Adrenal gland (tissue), 12 donors: Measurements from ENCODE around the gene EBNA1BP2. TPM values are rescaled to one million over a fixed set of nuclear protein-coding genes. Genes with fewer than 3 reads are reported as not detected.

Source experiments
- microRNA-seq, 3 donors: library from miRNA; unstranded; fragments of <30 nt; microRNA quantifications; one replicate each; pipeline ENCODE4, GENCODE V29; 2017 to 2020
- polyA plus RNA-seq, 3 donors: library from polyadenylated mRNA; stranded (reverse); fragments of 200-250 nt in 2 of 3; fragments of 350-450 nt in 1 of 3; fragmentation: Illumina TruSeq in 1 of 3; extraction: RNeasy Lipid Tissue Mini Kit (QIAGEN cat#74804) in 1 of 3; gene quantifications; one replicate each; pipeline ENCODE4 v1.2.3, GENCODE V29; 2013 to 2014
- small RNA-seq, 2 donors: library from RNA; depleted of rRNA; stranded (forward); fragments of <200 nt; gene quantifications; one replicate each; pipeline ENCODE3, GENCODE V24; 2016
- total RNA-seq, 9 donors: library from RNA; depleted of rRNA in 4 of 9; stranded (reverse); fragments of >200 nt in 4 of 9; fragments of 120-200 nt in 1 of 9; fragmentation: NEBNext Ultra II Directional in 1 of 9; extraction: Animal tissue kit (Norgen Biotek cat#: 25700) in 1 of 9; gene quantifications; one replicate each; pipeline versions ENCODE4 v1.1.0 to v1.2.4, GENCODE V29; 2013 to 2023
- donor health status: healthy with polysubstance abuse.
- donor health status: Bipolar disorder and iron deficiency.
- donor health status: DM: yes; HTN: yes; CAD: no.
- donor health status: DM: no; HTN: no; CAD: no.
- donor health status: DM: no; HTN: no; CAD: no.
- donor health status: DM: yes; HTN: yes; CAD: no.

The EBNA1BP2 gene
- total and polyA plus RNA-seq, 12 donors = 32.6 to 189 (median 48.2) TPM

Small RNA genes lying within 50 kb of the gene (microRNA-seq; reads per million reads assigned to microRNA genes)
- 0.38 to 0.57 (median 0.45) reads per million in 3 donors for gene MIR6733

Small RNA genes lying within 50 kb of the gene (small RNA-seq; reads per million reads assigned to genes)
- 0 reads per million in 2 donors for gene RNA5SP46

Other genes starting within 250 kb of the EBNA1BP2 start
- gene SLC2A1, start 213.4 kb downstream of the EBNA1BP2 start, total RNA-seq = 100 to 1,000 TPM in 1 of 9 donors, 10 to 100 TPM in 8; 15.4 to 123 (median 27.6) TPM
- gene SLC2A1, start 213.4 kb downstream of the EBNA1BP2 start, polyA plus RNA-seq = 10 to 100 TPM in 1 of 3 donors, 1 to 10 TPM in 2; 4.6 to 12.3 (median 9.3) TPM
- 1 to 10 TPM in 1 of 9 donors, under 1 TPM in 5, not detected in 3; 0.06 to 2.1 (median 0.20) TPM for gene CFAP57, start within 50 bp of the EBNA1BP2 start, total RNA-seq
- 1 to 10 TPM in 1 of 3 donors, under 1 TPM in 2; 0.33 to 1.3 (median 0.37) TPM for gene CFAP57, start within 50 bp of the EBNA1BP2 start, polyA plus RNA-seq
- 1 to 10 TPM in 3 of 9 donors, under 1 TPM in 4, not detected in 2; 0.14 to 2.1 (median 0.89) TPM for gene TMEM125, start 97.7 kb upstream of the EBNA1BP2 start, total RNA-seq
- 1 to 10 TPM in 2 of 3 donors, under 1 TPM in 1; 0.72 to 1.6 (median 1.1) TPM for gene TMEM125, start 97.7 kb upstream of the EBNA1BP2 start, polyA plus RNA-seq
- gene C1orf210, start 113.3 kb upstream of the EBNA1BP2 start, total RNA-seq = not detected
- gene C1orf210, start 113.3 kb upstream of the EBNA1BP2 start, polyA plus RNA-seq = not detected
- 10 to 100 TPM; 11.6 to 49.8 (median 27.5) TPM for gene TIE1, start 128.7 kb upstream of the EBNA1BP2 start, total RNA-seq
- 10 to 100 TPM in 2 of 3 donors, 1 to 10 TPM in 1; 5.0 to 28.6 (median 19.6) TPM for gene TIE1, start 128.7 kb upstream of the EBNA1BP2 start, polyA plus RNA-seq
- under 1 TPM in 4 of 9 donors, not detected in 5; 0.11 to 0.61 (median 0.35) TPM for gene MPL, start 165.5 kb upstream of the EBNA1BP2 start, total RNA-seq
- under 1 TPM in 2 of 3 donors, not detected in 1; 0.15 to 0.40 TPM for gene MPL, start 165.5 kb upstream of the EBNA1BP2 start, polyA plus RNA-seq
- gene CDC20, start 186.7 kb upstream of the EBNA1BP2 start, total RNA-seq = 10 to 100 TPM in 1 of 9 donors, 1 to 10 TPM in 5, under 1 TPM in 3; 0.32 to 12.8 (median 2.1) TPM
- gene CDC20, start 186.7 kb upstream of the EBNA1BP2 start, polyA plus RNA-seq = 1 to 10 TPM in 2 of 3 donors, under 1 TPM in 1; 0.88 to 3.0 (median 2.6) TPM
- gene ELOVL1, start 195.7 kb upstream of the EBNA1BP2 start, total RNA-seq = 100 to 1,000 TPM in 2 of 9 donors, 10 to 100 TPM in 7; 24.9 to 111 (median 70.2) TPM
- 100 to 1,000 TPM in 1 of 3 donors, 10 to 100 TPM in 2; 33.6 to 242 (median 64.2) TPM for gene ELOVL1, start 195.7 kb upstream of the EBNA1BP2 start, polyA plus RNA-seq
- gene MED8, start 217.5 kb upstream of the EBNA1BP2 start, total RNA-seq = 10 to 100 TPM; 17.3 to 79.1 (median 32.4) TPM
- 10 to 100 TPM; 26.2 to 58.3 (median 30.0) TPM for gene MED8, start 217.5 kb upstream of the EBNA1BP2 start, polyA plus RNA-seq
- 10 to 100 TPM; 16.1 to 62.3 (median 36.1) TPM for gene SZT2, start 217.6 kb upstream of the EBNA1BP2 start, total RNA-seq
- 100 to 1,000 TPM in 1 of 3 donors, 10 to 100 TPM in 2; 12.2 to 106 (median 33.3) TPM for gene SZT2, start 217.6 kb upstream of the EBNA1BP2 start, polyA plus RNA-seq